ENCODE results near the gene RASSF5. TPM values are rescaled to one million over a fixed set of nuclear protein-coding genes. Genes with fewer than 3 reads are reported as not detected.

Gene RASSF5
- total and polyA plus RNA-seq, 2 experiments from 2014 or later, result 0.48 to 4.4 TPM

GRCh38 chr1:206577626-206578025 is 70.3 kb downstream of the RASSF5 start:
- no peaks in the 10 kb centered on the region for H3K4me1 ChIP-seq (ENCODE audit: insufficient read depth)
- no peak for DNase-seq (ENCODE audit: low spot score)
- H3K79me2 ChIP-seq (replicated peaks; ENCODE audit: insufficient read depth), result no peaks in the 10 kb centered on the region
- no peak overlapping the region for H3K27ac Mint-ChIP-seq
- ATAC-seq, result no peak
- H4K20me1 ChIP-seq (replicated peaks; ENCODE audit: insufficient read depth), result no peaks in the 10 kb centered on the region
- TF ChIP-seq ZNF331 (CRISPR knock-in tag; IDR thresholded peaks at IDR 0.05; ENCODE audit: low read depth) (no peak), POLR2AphosphoS5 (IDR thresholded peaks at IDR 0.05; ENCODE audit: low read depth) (no peak), REST (IDR thresholded peaks at IDR 0.05; ENCODE audit: unreplicated experiment) (no peak), ZNF462 (CRISPR knock-in tag; IDR thresholded peaks at IDR 0.05) (no peak), EZH2 (IDR thresholded peaks at IDR 0.05; ENCODE audit: low read depth, unreplicated experiment) (no peak)
- no peak overlapping the region for H3K4me3 Mint-ChIP-seq
- H3K27me3 ChIP-seq (ENCODE audit: insufficient read depth), result no peaks in the 10 kb centered on the region
- no peak overlapping the region for H3K27ac ChIP-seq (ENCODE audit: low read depth)
- no peaks in the 10 kb centered on the region for H3K36me3 ChIP-seq (ENCODE audit: insufficient read depth)
- H2AFZ ChIP-seq, result no peak overlapping the region
- H3F3A ChIP-seq (replicated peaks; ENCODE audit: low read depth), result no peaks in the 10 kb centered on the region
- H3K4me2 ChIP-seq, result no peak overlapping the region
- H3K36me3 Mint-ChIP-seq (ENCODE audit: low read depth), result no peaks in the 10 kb centered on the region
- H3K9me2 ChIP-seq (ENCODE audit: insufficient read depth), result no peaks in the 10 kb centered on the region
- no peak overlapping the region for H3K4me3 ChIP-seq
- peaks cover 10% of the 10 kb centered on the region; the same call in 2 of the 3 replicates for H3K4me1 Mint-ChIP-seq
- H3K27me3 Mint-ChIP-seq (ENCODE audit: insufficient read depth, low read depth, poor library complexity), result peaks cover 13% of the 10 kb centered on the region
- H3K9me3 Mint-ChIP-seq, result no peaks in the 10 kb centered on the region; the same call in 2 of the 3 replicates
